SK-N-SH treated with all-trans-retinoic acid at 6 μM for 48 hours (cell line): ENCODE measurements around the gene CDC14B.

Experiments
- ATAC-seq: fragments of 200-7000 bp; cut with Tn5 transposase; 3 replicates; pipeline ENCODE4 v1.9.1; 2020; ENCODE audit warnings: mild to moderate bottlenecking, moderate library complexity
- ARNTL ChIP-seq: fragments of 450-650 bp; formaldehyde crosslinking; IDR thresholded peaks from 2 replicates; pipeline ENCODE4 v1.5.0; 2020; ENCODE audit warnings: low read depth, mild to moderate bottlenecking, moderate library complexity, borderline replicate concordance
- BACH2 ChIP-seq: fragments of 250-450 bp; sonication (Bioruptor Pico); IDR thresholded peaks from 2 replicates; pipeline ENCODE4 v1.9.0; 2021; ENCODE audit warnings: mild to moderate bottlenecking, borderline replicate concordance
- CSDC2 ChIP-seq: fragments of 250-450 bp; sonication (Bioruptor Pico); IDR thresholded peaks from 2 replicates; pipeline ENCODE4 v1.5.0; 2020; ENCODE audit warnings: mild to moderate bottlenecking, moderate library complexity
- CSRNP3 ChIP-seq: fragments of 250-450 bp; sonication (Bioruptor Pico); IDR thresholded peaks from 2 replicates; pipeline ENCODE4 v1.5.1; 2021; ENCODE audit warnings: mild to moderate bottlenecking, moderate library complexity
- ESRRG ChIP-seq: fragments of 250-450 bp; sonication (Bioruptor Pico); IDR thresholded peaks from 2 replicates; pipeline ENCODE4 v1.6.1; 2021; ENCODE audit warnings: mild to moderate bottlenecking
- GLIS3 ChIP-seq: fragments of 250-450 bp; sonication (Bioruptor Pico); IDR thresholded peaks from 2 replicates; pipeline ENCODE4 v1.5.0; 2020; ENCODE audit warnings: mild to moderate bottlenecking, moderate library complexity
- ISL1 ChIP-seq: fragments of 250-450 bp; sonication (Bioruptor Pico); IDR thresholded peaks from 2 replicates; pipeline ENCODE4 v2.1.2; 2022; ENCODE audit warnings: mild to moderate bottlenecking, moderate library complexity
- OSR1 ChIP-seq: fragments of 250-450 bp; sonication (Bioruptor Pico); IDR thresholded peaks from 2 replicates; pipeline ENCODE4 v1.8.0; 2022; ENCODE audit warnings: moderate library complexity, mild to moderate bottlenecking, inconsistent platforms
- POU6F1 ChIP-seq: fragments of 250-450 bp; sonication (Bioruptor Pico); IDR thresholded peaks from 2 replicates; pipeline ENCODE4 v1.8.0; 2021; ENCODE audit warnings: low read depth, mild to moderate bottlenecking, moderate library complexity, borderline replicate concordance
- RARB ChIP-seq: fragments of 250-450 bp; sonication (Bioruptor Pico); IDR thresholded peaks from 2 replicates; pipeline ENCODE4 v1.8.0; 2021; ENCODE audit warnings: mild to moderate bottlenecking, moderate library complexity
- SNAI2 ChIP-seq: fragments of 250-450 bp; sonication (Bioruptor Pico); IDR thresholded peaks from 2 replicates; pipeline ENCODE4 v1.5.0; 2020; ENCODE audit warnings: mild to moderate bottlenecking, moderate library complexity
- TCF4 ChIP-seq: fragments of 250-450 bp; sonication (Bioruptor Pico); IDR thresholded peaks from 2 replicates; pipeline ENCODE4 v1.8.0; 2021; ENCODE audit warnings: mild to moderate bottlenecking, moderate library complexity, borderline replicate concordance
- TOX ChIP-seq: fragments of 250-450 bp; sonication (Bioruptor Pico); IDR thresholded peaks from 2 replicates; pipeline ENCODE4 v1.8.0; 2021; ENCODE audit warnings: mild to moderate bottlenecking, moderate library complexity, borderline replicate concordance
- TSHZ2 ChIP-seq: fragments of 250-450 bp; sonication (Bioruptor Pico); IDR thresholded peaks from 2 replicates; pipeline ENCODE4 v1.5.0; 2020; ENCODE audit warnings: mild to moderate bottlenecking, moderate library complexity
- ZC3H10 ChIP-seq: fragments of 250-450 bp; sonication (Bioruptor Pico); IDR thresholded peaks from 2 replicates; pipeline ENCODE4 v1.5.1; 2021; ENCODE audit warnings: mild to moderate bottlenecking, moderate library complexity
- ZFP3 ChIP-seq: fragments of 250-450 bp; sonication (Bioruptor Pico); IDR thresholded peaks from 2 replicates; pipeline ENCODE4 v1.5.0; 2020; ENCODE audit warnings: mild to moderate bottlenecking, moderate library complexity
- ZFP30 ChIP-seq: fragments of 450-650 bp; formaldehyde crosslinking; IDR thresholded peaks from 2 replicates; pipeline ENCODE4 v1.5.0; 2022; ENCODE audit warnings: mild to moderate bottlenecking, moderate library complexity
- ZNF565 ChIP-seq: fragments of 450-650 bp; formaldehyde crosslinking; conservative IDR thresholded peaks from 2 replicates; pipeline ENCODE4 v1.5.0; 2020; ENCODE audit warnings: low read depth, mild to moderate bottlenecking, moderate library complexity
- ZNF70 ChIP-seq: fragments of 450-650 bp; formaldehyde crosslinking; IDR thresholded peaks from 2 replicates; pipeline ENCODE4 v1.5.0; 2020; ENCODE audit warnings: mild to moderate bottlenecking, moderate library complexity
- ZNF8 ChIP-seq: fragments of 450-650 bp; formaldehyde crosslinking; IDR thresholded peaks from 2 replicates; pipeline ENCODE4 v1.5.0; 2020; ENCODE audit warnings: mild to moderate bottlenecking, moderate library complexity
- TF ChIP-seq, protein P1 (sequence below): fragments of 250-450 bp; sonication (Bioruptor Pico); IDR thresholded peaks from 2 replicates; pipeline ENCODE4 v1.8.0; 2020; ENCODE audit warnings: mild to moderate bottlenecking, moderate library complexity, borderline replicate concordance
- TF ChIP-seq, protein P2 (sequence below): fragments of 250-450 bp; sonication (Bioruptor Pico); IDR thresholded peaks from 2 replicates; pipeline ENCODE4 v1.5.1; 2020; ENCODE audit warnings: low read depth, mild to moderate bottlenecking, moderate library complexity

The CDC14B gene

GRCh38 chr9:96540106-96540505, 79.5 kb downstream of the CDC14B start:
- TF ChIP-seq TSHZ2 (no peak), OSR1 (no peak), CSRNP3 (CRISPR knock-in tag) (no peak), ZNF70 (CRISPR knock-in tag) (no peak), ESRRG (CRISPR knock-in tag) (no peak), BACH2 (CRISPR knock-in tag) (no peak), TOX (CRISPR knock-in tag) (no peak), TCF4 (CRISPR knock-in tag) (no peak), ZFP30 (CRISPR knock-in tag) (no peak), GLIS3 (CRISPR knock-in tag) (no peak), SNAI2 (no peak)
- no peak for ATAC-seq

DNA sequence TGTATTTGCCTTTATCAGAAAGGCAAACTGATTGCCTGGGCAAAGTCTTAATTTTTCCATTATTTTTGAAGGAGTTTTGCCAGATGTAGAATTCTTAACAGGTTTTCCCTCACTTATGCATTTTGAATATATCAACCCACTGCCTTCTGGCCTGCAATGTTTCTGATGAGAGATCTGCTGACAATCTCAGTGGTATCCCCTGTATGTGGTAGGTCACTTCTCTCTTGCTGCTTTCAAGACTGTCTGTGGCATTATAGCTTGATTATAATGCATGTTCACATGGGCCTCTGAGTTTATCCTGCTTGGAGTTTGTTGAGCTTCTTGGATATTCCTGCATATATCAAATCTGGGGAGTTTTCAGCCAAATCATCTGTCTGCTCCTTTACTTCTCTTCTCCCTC, 87.5 kb downstream of the CDC14B start:
- no peak for ATAC-seq
- TF ChIP-seq ZFP30 (CRISPR knock-in tag): no peak
- TF ChIP-seq ZNF565 (CRISPR knock-in tag): no peak
- TF ChIP-seq CSRNP3 (CRISPR knock-in tag): no peak
- no peak for TF ChIP-seq RARB (CRISPR knock-in tag)
- no peak for TF ChIP-seq CSDC2 (CRISPR knock-in tag)
- no peak for TF ChIP-seq ZNF70 (CRISPR knock-in tag)
- no peak for TF ChIP-seq BACH2 (CRISPR knock-in tag)
- no peak for TF ChIP-seq SNAI2
- no peak for TF ChIP-seq ZC3H10 (CRISPR knock-in tag)
- TF ChIP-seq ARNTL (CRISPR knock-in tag): no peak
- TF ChIP-seq, all 23 proteins: peak for 0

DNA sequence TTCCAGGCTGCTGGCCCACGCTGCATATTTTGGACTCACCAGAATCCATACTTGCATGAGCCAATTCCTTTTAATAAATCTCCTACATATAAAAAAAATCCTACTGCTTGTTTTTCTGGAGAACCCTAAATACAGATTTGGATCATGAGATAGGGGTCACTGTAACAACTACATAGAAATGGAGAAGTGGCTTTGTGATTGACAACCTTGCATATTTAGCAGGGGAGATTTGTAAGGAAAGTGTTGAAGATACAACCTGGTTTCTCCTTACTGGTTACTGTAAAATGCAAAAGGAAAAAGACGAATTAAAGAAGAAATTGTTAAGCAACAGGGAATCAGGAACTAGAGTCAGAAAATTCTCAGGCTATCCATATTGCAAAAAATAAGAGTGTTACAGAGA, 94.9 kb downstream of the CDC14B start:
- no peak for TF ChIP-seq TOX (CRISPR knock-in tag)
- TF ChIP-seq CSRNP3 (CRISPR knock-in tag): no peak
- no peak for TF ChIP-seq ARNTL (CRISPR knock-in tag)
- TF ChIP-seq BACH2 (CRISPR knock-in tag): no peak
- TF ChIP-seq ZC3H10 (CRISPR knock-in tag): no peak
- TF ChIP-seq POU6F1 (CRISPR knock-in tag): no peak
- TF ChIP-seq ZFP30 (CRISPR knock-in tag): no peak
- TF ChIP-seq, protein P1, sequence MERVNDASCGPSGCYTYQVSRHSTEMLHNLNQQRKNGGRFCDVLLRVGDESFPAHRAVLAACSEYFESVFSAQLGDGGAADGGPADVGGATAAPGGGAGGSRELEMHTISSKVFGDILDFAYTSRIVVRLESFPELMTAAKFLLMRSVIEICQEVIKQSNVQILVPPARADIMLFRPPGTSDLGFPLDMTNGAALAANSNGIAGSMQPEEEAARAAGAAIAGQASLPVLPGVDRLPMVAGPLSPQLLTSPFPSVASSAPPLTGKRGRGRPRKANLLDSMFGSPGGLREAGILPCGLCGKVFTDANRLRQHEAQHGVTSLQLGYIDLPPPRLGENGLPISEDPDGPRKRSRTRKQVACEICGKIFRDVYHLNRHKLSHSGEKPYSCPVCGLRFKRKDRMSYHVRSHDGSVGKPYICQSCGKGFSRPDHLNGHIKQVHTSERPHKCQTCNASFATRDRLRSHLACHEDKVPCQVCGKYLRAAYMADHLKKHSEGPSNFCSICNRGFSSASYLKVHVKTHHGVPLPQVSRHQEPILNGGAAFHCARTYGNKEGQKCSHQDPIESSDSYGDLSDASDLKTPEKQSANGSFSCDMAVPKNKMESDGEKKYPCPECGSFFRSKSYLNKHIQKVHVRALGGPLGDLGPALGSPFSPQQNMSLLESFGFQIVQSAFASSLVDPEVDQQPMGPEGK (CRISPR knock-in tag): no peak
- no peak for TF ChIP-seq ZNF70 (CRISPR knock-in tag)
- TF ChIP-seq, protein P2, sequence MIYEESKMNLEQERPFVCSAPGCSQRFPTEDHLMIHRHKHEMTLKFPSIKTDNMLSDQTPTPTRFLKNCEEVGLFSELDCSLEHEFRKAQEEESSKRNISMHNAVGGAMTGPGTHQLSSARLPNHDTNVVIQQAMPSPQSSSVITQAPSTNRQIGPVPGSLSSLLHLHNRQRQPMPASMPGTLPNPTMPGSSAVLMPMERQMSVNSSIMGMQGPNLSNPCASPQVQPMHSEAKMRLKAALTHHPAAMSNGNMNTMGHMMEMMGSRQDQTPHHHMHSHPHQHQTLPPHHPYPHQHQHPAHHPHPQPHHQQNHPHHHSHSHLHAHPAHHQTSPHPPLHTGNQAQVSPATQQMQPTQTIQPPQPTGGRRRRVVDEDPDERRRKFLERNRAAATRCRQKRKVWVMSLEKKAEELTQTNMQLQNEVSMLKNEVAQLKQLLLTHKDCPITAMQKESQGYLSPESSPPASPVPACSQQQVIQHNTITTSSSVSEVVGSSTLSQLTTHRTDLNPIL (CRISPR knock-in tag): no peak
- no peak for TF ChIP-seq SNAI2
- no peak for TF ChIP-seq ZFP3 (CRISPR knock-in tag)
- no peak for TF ChIP-seq GLIS3 (CRISPR knock-in tag)
- no peak for TF ChIP-seq TCF4 (CRISPR knock-in tag)
- TF ChIP-seq ZNF8 (CRISPR knock-in tag): no peak
- TF ChIP-seq RARB (CRISPR knock-in tag): no peak
- TF ChIP-seq ISL1 (CRISPR knock-in tag): no peak
- TF ChIP-seq, all 23 proteins: peak for 0
- no peak for ATAC-seq
